NCI-H1105 treated with DMSO at 0.1 percent for 48 hours (cell line): ENCODE results near the gene C3orf52.

ENCODE experiments used
- DNase-seq: peaks from one replicate; lab custom pipeline; 2025; lab: John Stamatoyannopoulos, UW

The C3orf52 gene

DNA sequence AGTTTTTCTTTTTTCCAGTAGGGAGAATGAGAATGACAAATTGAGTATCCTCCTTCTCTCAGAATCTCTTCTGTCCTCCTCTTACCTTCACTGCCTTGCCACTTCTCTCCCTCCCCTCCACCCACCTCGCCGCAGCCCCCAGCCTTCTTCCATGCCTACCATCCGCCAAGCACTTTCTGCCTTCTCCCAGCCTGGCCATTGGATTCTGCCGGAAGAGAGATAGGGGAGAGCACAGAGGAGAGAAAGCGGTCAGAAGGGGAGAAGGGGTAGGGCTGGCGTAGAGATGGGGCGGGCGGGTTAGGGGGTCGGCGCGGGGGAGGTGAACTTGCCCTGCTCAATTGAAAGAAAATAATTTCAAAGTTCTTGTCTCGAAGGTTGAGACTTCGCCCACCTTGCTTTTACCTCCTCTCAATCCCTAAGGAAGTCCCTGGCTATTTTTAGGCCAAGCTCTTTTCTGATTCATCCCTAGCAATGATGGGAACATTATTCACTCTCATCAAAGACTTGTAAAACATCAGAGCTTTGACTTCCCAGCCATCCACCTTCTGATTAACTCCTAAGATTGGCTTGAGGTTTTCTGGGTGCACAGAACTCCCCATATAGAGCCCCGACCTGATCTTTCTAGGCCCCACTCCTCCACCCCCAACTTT lies 811 bp downstream of the C3orf52 start:
- no peak for DNase-seq

DNA sequence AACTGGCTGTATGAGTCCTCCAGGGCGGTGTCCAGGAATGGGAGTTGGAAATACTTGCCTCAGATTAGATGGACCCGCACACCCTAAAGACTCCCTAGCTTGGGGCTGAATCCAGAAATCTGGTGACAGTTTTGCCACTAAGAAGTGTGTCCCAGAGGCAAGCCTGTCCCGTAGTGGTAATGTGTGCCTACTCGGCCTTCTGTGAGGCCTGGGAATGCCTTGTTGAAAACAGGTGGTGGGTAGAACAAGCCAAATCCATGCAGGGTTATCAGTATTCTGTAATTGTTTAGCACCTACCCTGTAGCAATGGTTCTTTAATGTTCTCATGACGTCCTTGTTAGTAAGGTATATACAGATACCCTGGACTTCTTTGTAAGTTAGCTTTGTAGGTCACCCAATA lies 1.6 kb downstream of the C3orf52 start:
- no peak for DNase-seq

- DNase-seq, result no peak
These were observed 2.8 kb downstream of the C3orf52 start for GRCh38 chr3:112088944-112089343.

GRCh38 chr3:112089956-112090886 lies 4.0 kb downstream of the C3orf52 start:
- DNase-seq, result no peak

DNA sequence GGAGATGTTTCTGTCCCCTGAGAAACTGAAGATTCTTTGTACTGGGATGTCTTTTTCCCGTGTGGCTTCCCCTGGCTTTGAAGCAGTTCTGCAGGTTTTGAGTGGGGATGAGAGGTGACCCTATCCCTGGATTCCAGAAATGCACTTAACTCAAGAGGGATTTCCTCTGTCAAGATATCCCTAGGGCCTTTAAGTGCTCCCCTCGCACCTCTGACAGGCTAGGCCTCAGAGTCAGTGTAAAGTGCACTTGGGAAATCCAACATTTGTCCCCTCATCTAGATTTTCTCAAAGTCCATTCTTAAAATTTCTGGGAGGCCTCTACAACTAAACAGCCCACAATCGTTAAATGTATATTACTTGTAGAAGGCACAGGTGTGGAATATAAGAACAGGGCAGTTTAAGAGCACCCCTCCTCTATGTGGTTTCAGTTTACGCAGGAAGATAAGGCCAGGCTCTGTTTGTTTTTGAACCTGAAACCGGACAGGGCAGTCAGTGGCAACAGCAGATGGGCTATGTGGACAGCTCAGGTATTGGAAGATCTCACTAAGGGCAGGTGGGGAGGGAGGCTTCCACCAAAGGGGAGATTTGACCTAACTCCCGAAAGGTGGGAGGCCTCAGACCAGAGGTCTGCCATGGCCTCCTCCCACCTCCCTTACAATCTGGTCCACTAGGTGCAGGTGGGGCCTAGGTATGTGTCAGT lies 4.8 kb downstream of the C3orf52 start:
- no peak for DNase-seq

GRCh38 chr3:112092496-112093179 lies 6.4 kb downstream of the C3orf52 start:
- no peak for DNase-seq

DNA sequence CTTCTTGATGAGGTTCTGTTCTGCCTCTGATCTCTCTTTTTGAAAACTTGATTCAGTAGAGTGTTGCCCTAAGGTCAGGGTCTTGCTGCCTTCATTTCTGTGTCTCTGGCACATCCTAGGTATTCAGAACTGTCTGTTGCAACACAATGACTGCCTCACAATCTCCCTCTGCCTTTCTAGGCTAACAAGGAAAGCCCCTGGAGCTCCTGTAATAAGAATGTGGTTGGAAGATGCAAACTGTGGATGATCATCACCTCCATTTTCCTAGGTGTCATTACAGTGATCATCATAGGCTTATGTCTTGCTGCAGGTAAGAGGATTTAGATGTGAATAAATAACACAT lies 7.0 kb downstream of the C3orf52 start:
- DNase-seq, result no peak

DNA sequence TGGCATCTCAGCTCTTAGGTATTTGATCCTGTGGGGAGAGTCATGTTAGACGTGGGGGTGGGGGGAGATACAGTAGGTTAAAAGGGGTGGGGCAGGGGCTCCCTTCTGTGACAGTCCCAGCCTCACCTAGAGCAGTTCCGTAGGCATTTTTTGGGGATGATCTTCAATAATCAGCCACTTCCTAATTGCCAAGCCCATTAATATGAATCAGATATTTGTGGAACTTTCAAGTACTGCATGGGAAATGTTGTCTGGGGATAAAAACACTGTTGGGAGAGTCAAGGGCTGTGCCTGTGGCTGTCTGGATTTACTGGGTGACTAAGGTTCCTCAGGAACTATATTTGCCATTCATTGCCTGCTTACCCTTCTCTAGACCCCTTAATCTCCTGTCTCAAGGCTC lies 9.5 kb downstream of the C3orf52 start:
- DNase-seq, result no peak

GRCh38 chr3:112096176-112096575 lies 10.0 kb downstream of the C3orf52 start:
- no peak for DNase-seq

DNA sequence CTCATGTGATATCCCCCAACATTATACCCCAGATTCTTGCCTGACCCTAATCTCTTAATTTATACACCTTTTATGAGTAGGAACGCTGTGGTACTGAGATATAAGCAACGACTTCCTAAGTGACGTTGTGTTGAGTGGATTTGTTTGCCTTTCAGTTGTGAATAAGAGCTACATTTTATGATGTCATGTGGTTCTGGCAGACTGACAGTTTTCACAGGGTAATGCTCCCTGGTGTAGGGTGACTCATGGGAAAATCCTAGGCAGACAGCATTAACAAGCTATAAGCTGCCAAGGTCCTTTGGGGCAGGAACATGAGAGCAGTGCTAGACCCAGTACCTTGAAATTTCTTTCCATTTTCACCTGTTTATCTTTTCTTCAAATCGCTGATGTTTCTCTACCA lies 11.2 kb downstream of the C3orf52 start:
- peak; percentile 64 for DNase-seq

DNA sequence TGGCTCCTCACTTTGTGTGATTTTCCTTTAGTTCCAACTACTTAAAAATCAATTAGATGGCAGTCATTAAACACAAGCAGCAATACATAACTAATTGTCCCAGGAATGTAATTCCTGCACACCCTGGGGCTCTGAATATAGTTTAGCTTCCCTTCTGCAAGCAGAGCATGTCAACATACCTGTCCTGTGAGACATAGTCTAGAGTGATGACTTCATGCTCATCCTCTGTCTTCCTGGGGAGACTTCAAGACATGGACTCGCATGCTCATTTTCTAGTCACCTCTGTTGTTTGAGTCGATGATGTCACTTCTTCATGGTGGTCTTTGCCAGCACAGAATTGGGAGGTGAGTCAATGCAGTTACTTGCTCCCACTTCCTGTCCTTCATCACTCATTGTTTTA lies 15.7 kb downstream of the C3orf52 start:
- DNase-seq, result no peak

GRCh38 chr3:112104774-112105173 lies 18.6 kb downstream of the C3orf52 start:
- no peak for DNase-seq

- DNase-seq, result peak; percentile 83
These were observed 23.1 kb downstream of the C3orf52 start for GRCh38 chr3:112109322-112109721.

- peak; percentile 89 for DNase-seq
These were observed 25.7 kb downstream of the C3orf52 start for GRCh38 chr3:112111785-112112402.

GRCh38 chr3:112114576-112115160 lies 28.5 kb downstream of the C3orf52 start:
- no peak for DNase-seq

- DNase-seq, result no peak
These were observed 29.1 kb downstream of the C3orf52 start for GRCh38 chr3:112115161-112115739.

GRCh38 chr3:112115806-112116383 lies 29.7 kb downstream of the C3orf52 start:
- DNase-seq, result no peak

DNA sequence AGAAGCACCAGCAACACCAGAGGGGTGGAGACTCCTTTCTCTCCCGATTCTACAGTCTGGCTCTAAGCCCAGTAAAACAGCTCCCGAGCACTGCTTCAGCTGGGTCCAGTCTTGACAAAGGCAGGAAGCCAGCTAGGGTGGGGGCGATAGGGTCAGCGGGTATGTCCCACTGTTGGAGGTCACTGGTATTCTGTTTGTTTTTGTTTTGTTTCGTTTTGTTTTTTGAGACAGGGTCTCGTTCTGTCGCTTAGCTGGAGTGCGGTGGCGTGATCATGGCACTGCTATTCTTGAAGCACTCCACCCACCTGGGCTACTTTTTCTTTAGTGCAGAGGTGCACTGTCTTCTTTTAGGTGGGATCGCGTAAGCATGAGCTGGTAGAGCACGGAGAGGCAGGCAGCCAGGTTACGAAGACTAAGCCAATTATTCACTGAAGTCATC lies 30.6 kb downstream of the C3orf52 start:
- peak; percentile 5 for DNase-seq

DNA sequence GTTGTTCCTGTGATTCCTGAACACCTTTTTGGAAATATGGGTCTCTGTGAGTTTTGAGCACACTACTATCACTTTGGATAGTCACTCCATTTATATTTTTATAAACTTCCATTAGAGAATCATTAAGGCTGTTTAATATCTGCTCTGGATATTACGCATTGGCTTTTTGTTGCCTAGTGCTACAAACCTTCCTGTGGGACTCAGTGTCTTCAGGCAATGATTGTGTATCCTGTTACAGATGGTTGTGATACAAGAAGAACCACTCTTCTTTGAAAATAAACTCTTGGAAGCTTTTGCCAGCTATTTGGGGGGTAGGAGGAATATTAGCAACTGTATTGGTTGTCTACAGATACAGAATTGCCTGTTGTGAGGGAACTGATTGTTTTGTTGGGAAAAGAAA lies 31.2 kb downstream of the C3orf52 start:
- no peak for DNase-seq

DNA sequence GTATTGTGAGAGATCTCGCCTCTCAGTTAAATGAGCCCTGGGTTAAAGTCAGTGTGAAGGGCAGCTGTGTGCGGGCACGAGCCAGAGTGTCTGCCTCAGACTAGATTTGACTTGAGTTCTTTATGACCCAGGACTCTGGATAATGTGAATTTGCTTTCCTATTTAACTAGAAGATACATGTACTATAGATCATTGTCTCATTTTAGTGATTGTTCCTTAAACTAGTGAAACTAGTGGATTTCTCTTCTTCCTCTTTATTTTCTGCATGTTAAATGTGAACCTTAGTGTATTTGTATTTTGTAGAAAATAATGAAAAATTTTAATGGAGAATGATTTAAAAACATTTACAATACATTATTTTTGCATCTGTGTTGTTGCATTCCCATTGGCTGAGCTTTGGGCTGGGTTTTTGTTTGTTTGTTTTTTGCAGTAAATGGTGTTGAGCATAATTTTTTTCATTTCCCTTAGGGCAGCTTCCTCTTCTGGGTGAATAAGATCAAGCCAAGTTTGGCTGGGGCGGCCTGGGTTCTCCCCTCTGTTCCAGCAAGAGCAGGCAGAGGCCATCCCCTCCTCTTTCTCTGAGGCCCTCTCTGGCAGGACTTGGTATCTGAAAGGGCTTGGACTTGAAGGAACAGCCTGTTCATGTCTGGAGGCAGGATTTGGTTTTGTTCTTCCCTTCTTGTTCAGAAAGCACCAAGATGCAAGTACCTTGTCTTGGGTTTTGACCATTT lies 31.8 kb downstream of the C3orf52 start:
- no peak for DNase-seq
